Right atrium auricular region (tissue), 2 donors: Measurements from ENCODE around the gene PRKAG2. TPM values are rescaled to one million over a fixed set of nuclear protein-coding genes. Genes with fewer than 3 reads are reported as not detected.

ENCODE experiments used
- DNase-seq: peaks from one replicate; pipeline ENCODE4 v3.0.0-alpha.2; 2019; ENCODE audit warnings: low spot score
- H3K27ac ChIP-seq, 2 donors: fragments of 200-600 bp; sonication (generic); 1 replicate in 1 of 2; 2 replicates in 1 of 2; pipeline ENCODE4 v1.5.1; 2016 to 2019
- H3K27me3 ChIP-seq, 2 donors: fragments of 200-600 bp; sonication (generic); one replicate each; pipeline versions ENCODE4 v1.5.1 to v1.6.0; 2017 to 2019
- H3K36me3 ChIP-seq: fragments of 200-600 bp; sonication (generic); one replicate; pipeline ENCODE4 v1.5.1; 2016
- H3K4me1 ChIP-seq, 2 donors: fragments of 200-600 bp; sonication (generic); one replicate each; pipeline versions ENCODE4 v1.5.1 to v1.6.0; 2017 to 2019
- H3K4me3 ChIP-seq, 2 donors: fragments of 200-600 bp; sonication (generic); 1 replicate in 1 of 2; 2 replicates in 1 of 2; pipeline ENCODE4 v1.5.1; 2017 to 2019; ENCODE audit warnings: mild to moderate bottlenecking in 1 of 2, moderate library complexity in 1 of 2
- H3K9me3 ChIP-seq, 2 donors: fragments of 200-600 bp; sonication (generic); one replicate each; pipeline ENCODE4 v1.5.1; 2019
- total RNA-seq, 2 donors: library from RNA; depleted of rRNA; stranded (reverse); fragments of >200 nt; gene quantifications; one replicate each; pipeline ENCODE4 v1.1.0, GENCODE V29; 2016
- TF ChIP-seq, protein P1 (sequence below), 2 donors: fragments of 200-600 bp; sonication (generic); IDR thresholded peaks; one replicate each; pipeline ENCODE4 v1.5.1; 2019; ENCODE audit warnings: antibody characterized with exemption in 2 of 2

PRKAG2 gene
- total RNA-seq, 2 donors from 2014 or later = 133 to 177 TPM

DNA sequence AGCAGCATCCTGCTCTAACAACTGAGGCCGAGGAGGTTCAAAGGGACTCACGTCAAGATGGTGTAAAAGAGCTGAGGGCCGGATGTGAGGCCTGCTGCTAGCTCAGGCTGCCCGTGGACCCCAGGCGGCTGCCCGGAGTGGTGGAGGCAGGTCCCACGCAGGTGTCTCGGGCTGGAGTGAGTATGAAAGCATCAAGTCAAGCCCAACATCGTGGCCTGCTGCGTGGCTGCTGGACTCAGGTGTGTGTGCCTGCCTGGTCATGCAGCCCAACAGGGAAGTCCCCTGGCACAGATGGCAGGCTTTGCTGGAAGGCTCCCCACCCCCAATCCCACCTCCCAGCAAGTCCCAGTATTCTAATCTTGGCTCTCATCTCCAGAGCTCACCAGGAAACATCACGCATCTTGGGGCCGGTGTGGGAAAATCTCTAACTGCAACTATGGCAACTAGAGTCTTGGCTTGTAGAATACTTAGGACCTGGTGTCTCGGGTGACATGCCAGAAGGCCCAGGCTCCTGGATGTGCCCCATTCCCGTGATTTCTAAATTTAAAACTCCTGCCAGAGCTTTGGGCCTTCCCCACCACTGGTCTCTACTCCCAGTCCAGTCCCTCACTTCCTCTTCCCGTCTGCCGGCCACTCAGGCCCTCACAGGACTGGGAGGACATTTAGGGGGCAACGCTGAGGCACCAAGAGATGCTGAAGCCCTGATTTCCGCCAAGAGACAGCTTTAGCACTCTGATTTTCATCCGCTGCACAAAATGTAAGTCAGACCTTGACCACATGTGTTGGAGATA is 85.9 kb downstream of the PRKAG2 start:
- Histone ChIP-seq H3K27me3 (no peaks in the 10 kb centered on the region), H3K9me3 (no peaks in the 10 kb centered on the region), H3K36me3 (no peaks in the 10 kb centered on the region), H3K4me1 (peaks cover 0 to 1% of the 10 kb centered on the region in 2 donors), H3K4me3 (no peak overlapping the region), H3K27ac (no peak overlapping the region)
- TF ChIP-seq, protein P1, sequence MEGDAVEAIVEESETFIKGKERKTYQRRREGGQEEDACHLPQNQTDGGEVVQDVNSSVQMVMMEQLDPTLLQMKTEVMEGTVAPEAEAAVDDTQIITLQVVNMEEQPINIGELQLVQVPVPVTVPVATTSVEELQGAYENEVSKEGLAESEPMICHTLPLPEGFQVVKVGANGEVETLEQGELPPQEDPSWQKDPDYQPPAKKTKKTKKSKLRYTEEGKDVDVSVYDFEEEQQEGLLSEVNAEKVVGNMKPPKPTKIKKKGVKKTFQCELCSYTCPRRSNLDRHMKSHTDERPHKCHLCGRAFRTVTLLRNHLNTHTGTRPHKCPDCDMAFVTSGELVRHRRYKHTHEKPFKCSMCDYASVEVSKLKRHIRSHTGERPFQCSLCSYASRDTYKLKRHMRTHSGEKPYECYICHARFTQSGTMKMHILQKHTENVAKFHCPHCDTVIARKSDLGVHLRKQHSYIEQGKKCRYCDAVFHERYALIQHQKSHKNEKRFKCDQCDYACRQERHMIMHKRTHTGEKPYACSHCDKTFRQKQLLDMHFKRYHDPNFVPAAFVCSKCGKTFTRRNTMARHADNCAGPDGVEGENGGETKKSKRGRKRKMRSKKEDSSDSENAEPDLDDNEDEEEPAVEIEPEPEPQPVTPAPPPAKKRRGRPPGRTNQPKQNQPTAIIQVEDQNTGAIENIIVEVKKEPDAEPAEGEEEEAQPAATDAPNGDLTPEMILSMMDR (IDR thresholded peaks at IDR 0.05) = no peak
- DNase-seq = no peak

DNA sequence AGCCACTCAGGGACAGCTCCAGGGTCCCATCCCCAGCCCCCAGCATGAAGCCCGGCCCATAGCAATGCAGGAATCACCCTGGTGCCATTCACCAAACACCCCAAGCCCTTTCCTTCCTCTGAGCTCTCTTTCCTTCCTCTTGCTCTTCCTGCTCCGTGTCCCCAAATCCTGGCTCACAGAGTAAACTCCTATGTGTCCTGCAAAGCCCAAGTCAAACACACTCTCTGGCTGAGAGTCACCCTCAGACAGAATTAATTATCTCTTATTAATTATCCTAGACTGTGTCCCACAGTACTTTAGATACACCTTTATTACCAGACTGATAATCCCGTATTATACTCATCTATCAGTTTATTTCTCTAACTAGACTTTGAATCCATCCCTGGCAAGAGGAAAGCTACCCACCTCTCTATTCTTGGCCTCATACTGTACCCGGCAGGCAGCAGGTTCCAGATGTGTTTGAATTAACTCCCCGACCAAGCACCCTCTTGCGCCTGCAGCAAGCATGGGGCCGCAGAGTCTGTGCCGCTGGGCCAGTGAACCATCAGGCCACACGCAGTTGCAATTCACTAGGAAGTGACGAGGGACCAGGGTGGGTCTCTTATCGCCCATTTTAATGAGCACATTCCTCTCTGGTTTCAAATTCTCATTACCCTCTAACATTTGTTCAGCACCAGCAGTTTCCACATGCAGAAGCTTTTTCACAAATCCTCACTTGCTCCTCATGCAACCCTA is 86.7 kb downstream of the PRKAG2 start:
- TF ChIP-seq, protein P1 (IDR thresholded peaks at IDR 0.05) = no peak
- no peaks in the 10 kb centered on the region for H3K4me1 ChIP-seq
- no peak overlapping the region for H3K27ac ChIP-seq
- no peak for DNase-seq
- no peak overlapping the region for H3K4me3 ChIP-seq
- no peaks in the 10 kb centered on the region for H3K27me3 ChIP-seq
- no peaks in the 10 kb centered on the region for H3K9me3 ChIP-seq
- H3K36me3 ChIP-seq = no peaks in the 10 kb centered on the region

DNA sequence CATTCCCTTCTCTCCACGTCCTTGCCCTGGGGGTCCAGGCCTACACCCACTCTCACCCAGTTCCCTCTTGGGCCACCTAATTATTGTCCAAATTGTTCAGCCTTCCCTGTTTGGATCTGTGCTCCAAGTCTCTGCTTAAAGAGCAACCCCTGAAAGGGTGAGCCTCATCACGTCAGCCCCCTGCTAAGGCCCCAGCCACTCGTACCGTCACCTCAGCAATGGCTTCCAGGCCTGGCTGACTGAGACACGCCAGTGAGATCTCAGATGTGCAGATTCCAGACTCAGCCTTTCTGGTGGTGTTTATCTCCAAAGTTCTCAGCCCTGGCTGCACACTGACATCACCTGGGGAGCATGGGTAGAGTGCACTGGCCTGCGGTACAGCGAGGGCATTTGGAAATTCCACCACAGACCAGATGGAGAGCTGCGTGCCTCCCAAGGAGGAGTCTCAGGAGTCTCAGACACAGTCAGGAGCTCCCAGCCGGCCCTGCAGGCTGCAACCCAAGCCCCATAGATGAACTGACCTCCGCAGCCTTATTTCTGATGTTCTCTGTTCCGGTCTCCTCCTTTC is 87.5 kb downstream of the PRKAG2 start:
- no peak overlapping the region for H3K4me3 ChIP-seq
- H3K27ac ChIP-seq = no peak overlapping the region
- H3K9me3 ChIP-seq = no peaks in the 10 kb centered on the region
- TF ChIP-seq, protein P1 (IDR thresholded peaks at IDR 0.05) = no peak
- no peak for DNase-seq
- H3K4me1 ChIP-seq = no peaks in the 10 kb centered on the region
- H3K27me3 ChIP-seq = no peaks in the 10 kb centered on the region
- H3K36me3 ChIP-seq = no peaks in the 10 kb centered on the region

DNA sequence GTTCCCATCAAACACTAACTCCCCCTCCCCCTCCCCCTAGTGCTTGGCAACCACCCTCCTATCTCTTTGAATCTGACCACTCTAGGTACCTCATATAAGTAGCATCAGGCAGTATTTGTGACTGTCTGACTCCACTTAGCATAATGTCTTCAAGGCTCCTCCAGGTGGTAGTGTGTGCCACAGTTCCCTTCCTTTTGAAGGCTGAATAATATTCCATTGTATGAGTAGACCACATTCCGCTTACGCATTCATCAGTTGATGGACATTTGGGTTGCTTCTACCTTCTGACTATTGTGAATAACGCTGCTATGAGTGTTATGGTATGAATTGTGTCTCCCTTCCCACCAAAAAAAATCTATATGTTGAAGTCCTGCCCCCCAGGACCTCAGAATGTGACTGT is 89.6 kb downstream of the PRKAG2 start:
- Histone ChIP-seq H3K9me3 (no peaks in the 10 kb centered on the region), H3K4me1 (peaks cover 0 to 10% of the 10 kb centered on the region in 2 donors), H3K36me3 (no peaks in the 10 kb centered on the region), H3K27ac (no peak overlapping the region), H3K27me3 (no peaks in the 10 kb centered on the region), H3K4me3 (no peak overlapping the region)
- TF ChIP-seq, protein P1 (IDR thresholded peaks at IDR 0.05) = no peak
- no peak for DNase-seq

DNA sequence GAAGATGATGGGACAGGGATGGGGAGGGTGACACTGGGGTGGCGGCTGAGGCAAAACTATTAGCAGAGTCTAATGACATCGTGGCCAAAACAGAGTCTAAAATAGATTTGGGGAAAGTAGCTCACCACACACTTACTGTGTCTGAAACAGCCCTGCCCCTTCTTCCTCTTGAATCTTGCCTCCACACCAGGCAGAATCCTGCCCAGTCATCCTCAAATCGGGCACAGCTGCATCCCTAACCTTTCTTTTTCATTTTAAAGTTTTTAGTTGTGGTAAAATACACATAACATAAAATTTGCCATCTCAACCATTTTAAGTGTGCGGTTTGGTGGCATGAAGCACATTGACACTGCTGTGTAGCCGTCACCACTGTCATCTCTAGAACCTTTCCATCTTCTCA is 90.0 kb downstream of the PRKAG2 start:
- TF ChIP-seq, protein P1 (IDR thresholded peaks at IDR 0.05) = no peak
- no peak for DNase-seq

More for the DNA sequence above, 90.0 kb downstream of the PRKAG2 start:
- no peaks in the 10 kb centered on the region for H3K27me3 ChIP-seq
- peaks cover 0 to 11% of the 10 kb centered on the region in 2 donors for H3K4me1 ChIP-seq
- H3K36me3 ChIP-seq = no peaks in the 10 kb centered on the region
- H3K27ac ChIP-seq = no peak overlapping the region
- no peak overlapping the region for H3K4me3 ChIP-seq
- H3K9me3 ChIP-seq = no peaks in the 10 kb centered on the region
